Stimulated activated CD4-positive, alpha-beta T cell treated with anti-CD3 and anti-CD28 coated beads, Interleukin-12 subunit alpha, Interleukin-12 subunit beta, amount 100 ng/mL, for 4 hours (primary cell): ENCODE measurements around the gene ZDHHC11.
"Not testable (repeated sequence)": the region's sequence is repeated elsewhere in the genome, so short reads cannot be mapped to it uniquely, and the experiment has no call there.

Experiments
- DNase-seq: peaks from one replicate; pipeline ENCODE4 v3.0.0-alpha.2; 2020

ZDHHC11 gene

GRCh38 chr5:842402-843221 lies 8.2 kb downstream of the ZDHHC11 start:
- DNase-seq = not testable (repeated sequence)

GRCh38 chr5:841531-842401 lies 9.0 kb downstream of the ZDHHC11 start:
- DNase-seq = not testable (repeated sequence)

- DNase-seq = not testable (repeated sequence)
Measured at GRCh38 chr5:840974-841435, 9.8 kb downstream of the ZDHHC11 start.

GRCh38 chr5:840118-840973 lies 10.4 kb downstream of the ZDHHC11 start:
- DNase-seq = not testable (repeated sequence)

- not testable (repeated sequence) for DNase-seq
Measured at GRCh38 chr5:838431-838851, 12.3 kb downstream of the ZDHHC11 start.

GRCh38 chr5:837621-838121 lies 13.1 kb downstream of the ZDHHC11 start:
- DNase-seq = not testable (repeated sequence)

GRCh38 chr5:835933-836612 lies 14.7 kb downstream of the ZDHHC11 start:
- DNase-seq = not testable (repeated sequence)

- DNase-seq = not testable (repeated sequence)
Measured at GRCh38 chr5:834013-834412, 16.8 kb downstream of the ZDHHC11 start.

- not testable (repeated sequence) for DNase-seq
Measured at GRCh38 chr5:828194-828593, 22.6 kb downstream of the ZDHHC11 start.

GRCh38 chr5:825544-825943 lies 25.2 kb downstream of the ZDHHC11 start:
- not testable (repeated sequence) for DNase-seq

GRCh38 chr5:821504-821903 lies 29.3 kb downstream of the ZDHHC11 start:
- no peak for DNase-seq

- no peak for DNase-seq
Measured at GRCh38 chr5:820245-820644, 30.5 kb downstream of the ZDHHC11 start.

GRCh38 chr5:819078-819477 lies 31.7 kb downstream of the ZDHHC11 start:
- no peak for DNase-seq

GRCh38 chr5:816176-816575 lies 34.6 kb downstream of the ZDHHC11 start:
- DNase-seq = no peak

- no peak for DNase-seq
Measured at GRCh38 chr5:815449-815848, 35.3 kb downstream of the ZDHHC11 start.

- not testable (repeated sequence) for DNase-seq
Measured at GRCh38 chr5:813575-813974, 37.2 kb downstream of the ZDHHC11 start.

- not testable (repeated sequence) for DNase-seq
Measured at GRCh38 chr5:811384-811783, 39.4 kb downstream of the ZDHHC11 start.

GRCh38 chr5:807719-808514 lies 42.9 kb downstream of the ZDHHC11 start:
- DNase-seq = not testable (repeated sequence)

- no peak for DNase-seq
Measured at GRCh38 chr5:801472-801871, 49.3 kb downstream of the ZDHHC11 start.

- not testable (repeated sequence) for DNase-seq
Measured at GRCh38 chr5:801055-801454, 49.7 kb downstream of the ZDHHC11 start.
